ENCODE data around the gene SMC5. TPM values are rescaled to one million over a fixed set of nuclear protein-coding genes. Genes with fewer than 3 reads are reported as not detected.
"Not testable (repeated sequence)": the region's sequence is repeated elsewhere in the genome, so short reads cannot be mapped to it uniquely, and the experiment has no call there.

Gene SMC5
- 10 to 100 TPM; 32.6 to 47.1 TPM for total RNA-seq

GRCh38 chr9:70258692-70259511, at the start of gene SMC5:
SMC5 (plus strand) TSS chr9:70258978; CDS start chr9:70259079, 101 bp downstream.
- H3K27ac Mint-ChIP-seq: peak within 1 kb of the TSS; percentile 87 to 97
- no peaks in the 10 kb centered on the region for H3K9me3 Mint-ChIP-seq
- peaks cover 39 to 45% of the 10 kb centered on the region in 2 donors for H3K4me1 Mint-ChIP-seq (ENCODE audit: low read depth in 2 of 2)
- H3K27me3 Mint-ChIP-seq: peaks cover 0 to 3% of the 10 kb centered on the region in 2 donors
- peak within 1 kb of the TSS; percentile 93 for H3K4me3 Mint-ChIP-seq
- ATAC-seq (peak; percentile 95 to 97), DNase-seq (ENCODE audit: low spot score) (peak; percentile 92)
- peaks cover 28% of the 10 kb centered on the region for H3K36me3 Mint-ChIP-seq

GRCh38 chr9:70217029-70217428, 41.7 kb upstream of the SMC5 start:
- Mint-ChIP-seq H3K4me1 (ENCODE audit: low read depth in 2 of 2) (no peaks in the 10 kb centered on the region), H3K36me3 (peaks cover 8% of the 10 kb centered on the region), H3K9me3 (peaks cover 5% of the 10 kb centered on the region), H3K4me3 (no peak overlapping the region), H3K27ac (no peak overlapping the region), H3K27me3 (peaks cover 0 to 8% of the 10 kb centered on the region in 2 donors)
- ATAC-seq (no peak), DNase-seq (ENCODE audit: low spot score) (no peak)

- DNase-seq (ENCODE audit: low spot score) (no peak), ATAC-seq (no peak)
- Mint-ChIP-seq H3K27ac (no peak overlapping the region), H3K36me3 (peaks cover 8% of the 10 kb centered on the region), H3K4me1 (ENCODE audit: low read depth in 2 of 2) (no peaks in the 10 kb centered on the region), H3K27me3 (peaks cover 0 to 8% of the 10 kb centered on the region in 2 donors), H3K4me3 (no peak overlapping the region), H3K9me3 (peaks cover 5% of the 10 kb centered on the region)
These were observed 40.0 kb upstream of the SMC5 start for GRCh38 chr9:70218767-70219166.

GRCh38 chr9:70220216-70220615, 38.6 kb upstream of the SMC5 start:
- ATAC-seq: no peak
- no peak for DNase-seq (ENCODE audit: low spot score)
- H3K27me3 Mint-ChIP-seq: no peaks in the 10 kb centered on the region
- no peaks in the 10 kb centered on the region for H3K9me3 Mint-ChIP-seq
- no peaks in the 10 kb centered on the region for H3K36me3 Mint-ChIP-seq
- H3K27ac Mint-ChIP-seq: no peak overlapping the region
- H3K4me1 Mint-ChIP-seq (ENCODE audit: low read depth in 2 of 2): no peaks in the 10 kb centered on the region
- no peak overlapping the region for H3K4me3 Mint-ChIP-seq

GRCh38 chr9:70222354-70222753, 36.4 kb upstream of the SMC5 start:
- Mint-ChIP-seq H3K4me1 (ENCODE audit: low read depth in 2 of 2) (no peaks in the 10 kb centered on the region), H3K4me3 (no peak overlapping the region), H3K36me3 (no peaks in the 10 kb centered on the region), H3K9me3 (no peaks in the 10 kb centered on the region), H3K27ac (no peak overlapping the region), H3K27me3 (no peaks in the 10 kb centered on the region)
- ATAC-seq (no peak), DNase-seq (ENCODE audit: low spot score) (no peak)

GRCh38 chr9:70228118-70228517, 30.7 kb upstream of the SMC5 start:
- no peaks in the 10 kb centered on the region for H3K36me3 Mint-ChIP-seq
- peaks cover 12 to 26% of the 10 kb centered on the region in 2 donors for H3K27me3 Mint-ChIP-seq
- ATAC-seq (no peak), DNase-seq (ENCODE audit: low spot score) (no peak)
- no peaks in the 10 kb centered on the region for H3K4me1 Mint-ChIP-seq (ENCODE audit: low read depth in 2 of 2)
- no peaks in the 10 kb centered on the region for H3K9me3 Mint-ChIP-seq
- no peak overlapping the region for H3K4me3 Mint-ChIP-seq
- H3K27ac Mint-ChIP-seq: no peak overlapping the region

GRCh38 chr9:70228611-70229010, 30.2 kb upstream of the SMC5 start:
- Mint-ChIP-seq H3K36me3 (no peaks in the 10 kb centered on the region), H3K27me3 (peaks cover 12 to 29% of the 10 kb centered on the region in 2 donors), H3K9me3 (no peaks in the 10 kb centered on the region), H3K27ac (no peak overlapping the region), H3K4me1 (ENCODE audit: low read depth in 2 of 2) (no peaks in the 10 kb centered on the region), H3K4me3 (no peak overlapping the region)
- ATAC-seq (no peak), DNase-seq (ENCODE audit: low spot score) (no peak)

GRCh38 chr9:70229026-70229425, 29.8 kb upstream of the SMC5 start:
- no peak for ATAC-seq
- H3K27me3 Mint-ChIP-seq: peaks cover 14 to 34% of the 10 kb centered on the region in 2 donors
- H3K27ac Mint-ChIP-seq: no peak overlapping the region
- H3K9me3 Mint-ChIP-seq: no peaks in the 10 kb centered on the region
- no peak for DNase-seq (ENCODE audit: low spot score)
- no peak overlapping the region for H3K4me3 Mint-ChIP-seq
- H3K36me3 Mint-ChIP-seq: no peaks in the 10 kb centered on the region
- H3K4me1 Mint-ChIP-seq (ENCODE audit: low read depth in 2 of 2): no peaks in the 10 kb centered on the region

GRCh38 chr9:70229579-70229978, 29.2 kb upstream of the SMC5 start:
- H3K4me1 Mint-ChIP-seq (ENCODE audit: low read depth in 2 of 2): no peaks in the 10 kb centered on the region
- no peak for DNase-seq (ENCODE audit: low spot score)
- peaks cover 14 to 34% of the 10 kb centered on the region in 2 donors for H3K27me3 Mint-ChIP-seq
- no peaks in the 10 kb centered on the region for H3K36me3 Mint-ChIP-seq
- H3K4me3 Mint-ChIP-seq: no peak overlapping the region
- no peak for ATAC-seq
- no peak overlapping the region for H3K27ac Mint-ChIP-seq
- no peaks in the 10 kb centered on the region for H3K9me3 Mint-ChIP-seq

- Mint-ChIP-seq H3K9me3 (no peaks in the 10 kb centered on the region), H3K36me3 (no peaks in the 10 kb centered on the region), H3K4me1 (ENCODE audit: low read depth in 2 of 2) (no peaks in the 10 kb centered on the region), H3K27ac (no peak overlapping the region), H3K27me3 (peaks cover 18 to 42% of the 10 kb centered on the region in 2 donors), H3K4me3 (no peak overlapping the region)
- DNase-seq (ENCODE audit: low spot score): no peak
- no peak for ATAC-seq
These were observed 26.3 kb upstream of the SMC5 start for GRCh38 chr9:70232476-70232875.

- peaks cover 14 to 34% of the 10 kb centered on the region in 2 donors for H3K27me3 Mint-ChIP-seq
- not testable (repeated sequence) for DNase-seq (ENCODE audit: low spot score); H3K27ac Mint-ChIP-seq; H3K9me3 Mint-ChIP-seq; H3K36me3 Mint-ChIP-seq; ATAC-seq; H3K4me1 Mint-ChIP-seq (ENCODE audit: low read depth in 2 of 2); H3K4me3 Mint-ChIP-seq
These were observed 24.6 kb upstream of the SMC5 start for GRCh38 chr9:70234208-70234607.

- H3K9me3 Mint-ChIP-seq; H3K36me3 Mint-ChIP-seq; H3K4me3 Mint-ChIP-seq; ATAC-seq; H3K4me1 Mint-ChIP-seq (ENCODE audit: low read depth in 2 of 2); H3K27ac Mint-ChIP-seq; DNase-seq (ENCODE audit: low spot score): not testable (repeated sequence)
- peaks cover 26 to 32% of the 10 kb centered on the region in 2 donors for H3K27me3 Mint-ChIP-seq
These were observed 12.8 kb upstream of the SMC5 start for GRCh38 chr9:70245952-70246351.

- ATAC-seq (no peak), DNase-seq (ENCODE audit: low spot score) (no peak)
- no peak overlapping the region for H3K27ac Mint-ChIP-seq
- H3K4me1 Mint-ChIP-seq (ENCODE audit: low read depth in 2 of 2): no peaks in the 10 kb centered on the region
- H3K4me3 Mint-ChIP-seq: no peak overlapping the region
- H3K36me3 Mint-ChIP-seq: no peaks in the 10 kb centered on the region
- peaks cover 8 to 10% of the 10 kb centered on the region in 2 donors for H3K27me3 Mint-ChIP-seq
- H3K9me3 Mint-ChIP-seq: no peaks in the 10 kb centered on the region
These were observed 8.6 kb upstream of the SMC5 start for GRCh38 chr9:70250221-70250620.

GRCh38 chr9:70255486-70255885, 3.3 kb upstream of the SMC5 start:
- no peak for ATAC-seq
- Mint-ChIP-seq H3K4me3 (no peak overlapping the region), H3K36me3 (peaks cover 6% of the 10 kb centered on the region), H3K27me3 (peaks cover 4% of the 10 kb centered on the region in 2 donors), H3K9me3 (no peaks in the 10 kb centered on the region), H3K27ac (no peak overlapping the region), H3K4me1 (ENCODE audit: low read depth in 2 of 2) (peaks cover 16 to 19% of the 10 kb centered on the region in 2 donors)
- DNase-seq (ENCODE audit: low spot score): no peak
